SK-N-SH treated with all-trans-retinoic acid at 6 μM for 48 hours (cell line): ENCODE measurements around the gene OXGR1.

Source experiments
- ATAC-seq: fragments of 200-7000 bp; cut with Tn5 transposase; 3 replicates; pipeline ENCODE4 v1.9.1; 2020; ENCODE audit warnings: mild to moderate bottlenecking, moderate library complexity
- ARNTL ChIP-seq: fragments of 450-650 bp; formaldehyde crosslinking; IDR thresholded peaks from 2 replicates; pipeline ENCODE4 v1.5.0; 2020; ENCODE audit warnings: low read depth, mild to moderate bottlenecking, moderate library complexity, borderline replicate concordance
- BACH2 ChIP-seq: fragments of 250-450 bp; sonication (Bioruptor Pico); IDR thresholded peaks from 2 replicates; pipeline ENCODE4 v1.9.0; 2021; ENCODE audit warnings: mild to moderate bottlenecking, borderline replicate concordance
- CREB5 ChIP-seq: fragments of 250-450 bp; sonication (Bioruptor Pico); IDR thresholded peaks from 2 replicates; pipeline ENCODE4 v1.5.1; 2020; ENCODE audit warnings: low read depth, mild to moderate bottlenecking, moderate library complexity
- CSDC2 ChIP-seq: fragments of 250-450 bp; sonication (Bioruptor Pico); IDR thresholded peaks from 2 replicates; pipeline ENCODE4 v1.5.0; 2020; ENCODE audit warnings: mild to moderate bottlenecking, moderate library complexity
- CSRNP3 ChIP-seq: fragments of 250-450 bp; sonication (Bioruptor Pico); IDR thresholded peaks from 2 replicates; pipeline ENCODE4 v1.5.1; 2021; ENCODE audit warnings: mild to moderate bottlenecking, moderate library complexity
- ESRRG ChIP-seq: fragments of 250-450 bp; sonication (Bioruptor Pico); IDR thresholded peaks from 2 replicates; pipeline ENCODE4 v1.6.1; 2021; ENCODE audit warnings: mild to moderate bottlenecking
- ISL1 ChIP-seq: fragments of 250-450 bp; sonication (Bioruptor Pico); IDR thresholded peaks from 2 replicates; pipeline ENCODE4 v2.1.2; 2022; ENCODE audit warnings: mild to moderate bottlenecking, moderate library complexity
- PATZ1 ChIP-seq: fragments of 250-450 bp; sonication (Bioruptor Pico); IDR thresholded peaks from 2 replicates; pipeline ENCODE4 v1.8.0; 2020; ENCODE audit warnings: mild to moderate bottlenecking, moderate library complexity, borderline replicate concordance
- POU6F1 ChIP-seq: fragments of 250-450 bp; sonication (Bioruptor Pico); IDR thresholded peaks from 2 replicates; pipeline ENCODE4 v1.8.0; 2021; ENCODE audit warnings: low read depth, mild to moderate bottlenecking, moderate library complexity, borderline replicate concordance
- PPARA ChIP-seq: fragments of 250-450 bp; sonication (Bioruptor Pico); IDR thresholded peaks from 2 replicates; pipeline ENCODE4 v1.5.0; 2020; ENCODE audit warnings: mild to moderate bottlenecking, borderline replicate concordance
- RARB ChIP-seq: fragments of 250-450 bp; sonication (Bioruptor Pico); IDR thresholded peaks from 2 replicates; pipeline ENCODE4 v1.8.0; 2021; ENCODE audit warnings: mild to moderate bottlenecking, moderate library complexity
- SNAI2 ChIP-seq: fragments of 250-450 bp; sonication (Bioruptor Pico); IDR thresholded peaks from 2 replicates; pipeline ENCODE4 v1.5.0; 2020; ENCODE audit warnings: mild to moderate bottlenecking, moderate library complexity
- TCF4 ChIP-seq: fragments of 250-450 bp; sonication (Bioruptor Pico); IDR thresholded peaks from 2 replicates; pipeline ENCODE4 v1.8.0; 2021; ENCODE audit warnings: mild to moderate bottlenecking, moderate library complexity, borderline replicate concordance
- TOX ChIP-seq: fragments of 250-450 bp; sonication (Bioruptor Pico); IDR thresholded peaks from 2 replicates; pipeline ENCODE4 v1.8.0; 2021; ENCODE audit warnings: mild to moderate bottlenecking, moderate library complexity, borderline replicate concordance
- ZC3H10 ChIP-seq: fragments of 250-450 bp; sonication (Bioruptor Pico); IDR thresholded peaks from 2 replicates; pipeline ENCODE4 v1.5.1; 2021; ENCODE audit warnings: mild to moderate bottlenecking, moderate library complexity
- ZFP3 ChIP-seq: fragments of 250-450 bp; sonication (Bioruptor Pico); IDR thresholded peaks from 2 replicates; pipeline ENCODE4 v1.5.0; 2020; ENCODE audit warnings: mild to moderate bottlenecking, moderate library complexity
- ZFP30 ChIP-seq: fragments of 450-650 bp; formaldehyde crosslinking; IDR thresholded peaks from 2 replicates; pipeline ENCODE4 v1.5.0; 2022; ENCODE audit warnings: mild to moderate bottlenecking, moderate library complexity
- ZNF565 ChIP-seq: fragments of 450-650 bp; formaldehyde crosslinking; conservative IDR thresholded peaks from 2 replicates; pipeline ENCODE4 v1.5.0; 2020; ENCODE audit warnings: low read depth, mild to moderate bottlenecking, moderate library complexity
- ZNF70 ChIP-seq: fragments of 450-650 bp; formaldehyde crosslinking; IDR thresholded peaks from 2 replicates; pipeline ENCODE4 v1.5.0; 2020; ENCODE audit warnings: mild to moderate bottlenecking, moderate library complexity
- ZNF8 ChIP-seq: fragments of 450-650 bp; formaldehyde crosslinking; IDR thresholded peaks from 2 replicates; pipeline ENCODE4 v1.5.0; 2020; ENCODE audit warnings: mild to moderate bottlenecking, moderate library complexity

OXGR1 gene

GRCh38 chr13:96947343-96947910 is 46.8 kb downstream of the OXGR1 start:
- no peak for TF ChIP-seq TOX (CRISPR knock-in tag)
- TF ChIP-seq ESRRG (CRISPR knock-in tag), result no peak
- no peak for TF ChIP-seq CREB5 (CRISPR knock-in tag)
- TF ChIP-seq ZNF8 (CRISPR knock-in tag), result no peak
- no peak for TF ChIP-seq ARNTL (CRISPR knock-in tag)
- no peak for TF ChIP-seq CSDC2
- TF ChIP-seq ZFP30 (CRISPR knock-in tag), result no peak
- TF ChIP-seq RARB, result no peak
- TF ChIP-seq TCF4 (CRISPR knock-in tag), result no peak
- no peak for TF ChIP-seq SNAI2 (CRISPR knock-in tag)
- no peak for TF ChIP-seq ISL1 (CRISPR knock-in tag)
- TF ChIP-seq CSRNP3 (CRISPR knock-in tag), result no peak
- ATAC-seq, result no peak

- ATAC-seq, result no peak
- no peak for TF ChIP-seq BACH2 (CRISPR knock-in tag)
- TF ChIP-seq ESRRG (CRISPR knock-in tag), result no peak
- TF ChIP-seq POU6F1, result no peak
- TF ChIP-seq TOX (CRISPR knock-in tag), result no peak
- no peak for TF ChIP-seq PATZ1
- TF ChIP-seq ARNTL (CRISPR knock-in tag), result no peak
- no peak for TF ChIP-seq ZNF565 (CRISPR knock-in tag)
- no peak for TF ChIP-seq ZC3H10
- no peak for TF ChIP-seq RARB
- no peak for TF ChIP-seq ZNF70 (CRISPR knock-in tag)
- TF ChIP-seq ZFP3 (CRISPR knock-in tag), result no peak
- TF ChIP-seq PPARA (CRISPR knock-in tag), result no peak
- no peak for TF ChIP-seq SNAI2 (CRISPR knock-in tag)
- no peak for TF ChIP-seq ZFP30 (CRISPR knock-in tag)
Observed at GRCh38 chr13:96946709-96947311, 47.5 kb downstream of the OXGR1 start.

GRCh38 chr13:96940961-96941360 is 53.3 kb downstream of the OXGR1 start:
- TF ChIP-seq ISL1 (CRISPR knock-in tag), result no peak
- no peak for TF ChIP-seq CSDC2
- no peak for TF ChIP-seq POU6F1
- no peak for TF ChIP-seq ZNF565 (CRISPR knock-in tag)
- no peak for TF ChIP-seq PATZ1
- TF ChIP-seq RARB, result no peak
- no peak for TF ChIP-seq BACH2 (CRISPR knock-in tag)
- no peak for TF ChIP-seq ZNF8 (CRISPR knock-in tag)
- no peak for TF ChIP-seq ZNF70 (CRISPR knock-in tag)
- TF ChIP-seq ARNTL (CRISPR knock-in tag), result no peak
- no peak for TF ChIP-seq SNAI2 (CRISPR knock-in tag)
- no peak for ATAC-seq
